HEK293 (cell line): ENCODE results near the gene INSRR.

Experiments
- CTCF ChIA-PET: fragments of 350-600 bp; formaldehyde crosslinking; extraction: SDS; loops from one replicate; lab custom pipeline; 2021; ENCODE audit warnings: antibody characterized with exemption; lab: Yijun Ruan, JAX
- POLR2A ChIA-PET: fragments of 300-600 bp; formaldehyde crosslinking; extraction: SDS; loops from one replicate; lab custom pipeline; 2020; ENCODE audit warnings: antibody characterized with exemption, inconsistent platforms; lab: Yijun Ruan, JAX
- H3K27ac ChIP-seq: fragments of 200-500 bp; sonication (Bioruptor generic); 2 replicates; pipeline ENCODE4 v1.5.1; 2014; ENCODE audit warnings: low read depth, low read length, control low read depth, inconsistent platforms; ENCODE audit errors: extremely low read depth
- H3K36me3 ChIP-seq, 2 experiments: fragments of 200-500 bp in 1 of 2; sonication (Bioruptor generic) in 1 of 2; 1 replicate in 1 of 2; 2 replicates in 1 of 2; pipeline ENCODE4 v1.5.1; 2014 to 2017; ENCODE audit warnings: inconsistent platforms in 2 of 2, low read length in 2 of 2; ENCODE audit not compliant: control insufficient read depth in 2 of 2, insufficient read depth in 1 of 2
- H3K4me1 ChIP-seq: fragments of 200-500 bp; sonication (Bioruptor generic); 2 replicates; pipeline ENCODE4 v1.5.1; 2014; ENCODE audit warnings: mild to moderate bottlenecking, low read length, inconsistent platforms; ENCODE audit not compliant: control insufficient read depth, insufficient read depth
- H3K4me3 ChIP-seq: 2 replicates; pipeline ENCODE4 v1.5.1; 2011; ENCODE audit warnings: low read depth, mild to moderate bottlenecking, control low read depth, low read length, moderate library complexity
- H3K9me3 ChIP-seq: fragments of 200-500 bp; sonication (Bioruptor generic); 2 replicates; pipeline ENCODE4 v1.5.1; 2014; ENCODE audit warnings: low read depth, low read length, inconsistent platforms; ENCODE audit not compliant: control insufficient read depth, insufficient read depth
- ELK4 ChIP-seq: IDR thresholded peaks from 2 replicates; pipeline ENCODE4 v1.6.1; 2011; ENCODE audit warnings: mild to moderate bottlenecking, low read depth, low read length, borderline replicate concordance
- GLIS2 ChIP-seq: fragments of 450-650 bp; formaldehyde crosslinking; IDR thresholded peaks from 2 replicates; pipeline ENCODE4 v1.5.1; 2016; ENCODE audit warnings: missing biosample characterization, missing genetic modification characterization
- HOXD13 ChIP-seq: sonication (generic); formaldehyde crosslinking; IDR thresholded peaks from 2 replicates; pipeline ENCODE4 v1.8.0; 2022; ENCODE audit warnings: missing genetic modification reagents, borderline replicate concordance
- KLF1 ChIP-seq: fragments of 450-650 bp; formaldehyde crosslinking; IDR thresholded peaks from 2 replicates; pipeline ENCODE4 v1.5.1; 2016; ENCODE audit warnings: missing biosample characterization, missing genetic modification characterization
- KLF16 ChIP-seq: fragments of 450-650 bp; formaldehyde crosslinking; IDR thresholded peaks from 2 replicates; pipeline ENCODE4 v1.5.1; 2017; ENCODE audit warnings: missing biosample characterization, missing genetic modification characterization
- MYNN ChIP-seq: fragments of 450-650 bp; formaldehyde crosslinking; IDR thresholded peaks from 2 replicates; pipeline ENCODE4 v1.5.1; 2016; ENCODE audit warnings: missing biosample characterization, missing genetic modification characterization, borderline replicate concordance
- PRDM10 ChIP-seq: fragments of 450-650 bp; formaldehyde crosslinking; IDR thresholded peaks from 2 replicates; pipeline ENCODE4 v1.5.1; 2016; ENCODE audit warnings: missing biosample characterization, missing genetic modification characterization
- SETDB1 ChIP-seq: IDR thresholded peaks from one replicate; pipeline ENCODE4 v1.6.1; 2017; ENCODE audit warnings: mild to moderate bottlenecking, low read length, moderate library complexity, mixed read lengths; ENCODE audit not compliant: insufficient read length
- ZBTB8A ChIP-seq: fragments of 450-650 bp; formaldehyde crosslinking; IDR thresholded peaks from 2 replicates; pipeline ENCODE4 v1.5.1; 2016; ENCODE audit warnings: missing biosample characterization, missing genetic modification characterization
- ZFP41 ChIP-seq: fragments of 450-650 bp; formaldehyde crosslinking; IDR thresholded peaks from 2 replicates; pipeline ENCODE4 v1.5.1; 2016; ENCODE audit warnings: missing biosample characterization, missing genetic modification characterization, borderline replicate concordance
- ZFP69B ChIP-seq: fragments of 450-650 bp; formaldehyde crosslinking; IDR thresholded peaks from 2 replicates; pipeline ENCODE4 v1.5.1; 2016; ENCODE audit warnings: missing biosample characterization, missing genetic modification characterization
- ZNF302 ChIP-seq: fragments of 450-650 bp; formaldehyde crosslinking; IDR thresholded peaks from 2 replicates; pipeline ENCODE4 v1.5.1; 2016; ENCODE audit warnings: missing biosample characterization, missing genetic modification characterization, low read depth
- ZNF514 ChIP-seq: fragments of 450-650 bp; formaldehyde crosslinking; IDR thresholded peaks from 2 replicates; pipeline ENCODE4 v1.5.1; 2016; ENCODE audit warnings: missing biosample characterization, missing genetic modification characterization
- ZNF571 ChIP-seq: fragments of 450-650 bp; formaldehyde crosslinking; IDR thresholded peaks from 2 replicates; pipeline ENCODE4 v1.5.0; 2017; ENCODE audit warnings: missing biosample characterization, missing genetic modification characterization
- ZNF621 ChIP-seq: fragments of 450-650 bp; formaldehyde crosslinking; IDR thresholded peaks from 2 replicates; pipeline ENCODE4 v1.5.1; 2017; ENCODE audit warnings: missing biosample characterization, missing genetic modification characterization
- ZNF776 ChIP-seq: fragments of 450-650 bp; formaldehyde crosslinking; IDR thresholded peaks from 2 replicates; pipeline ENCODE4 v1.5.0; 2017; ENCODE audit warnings: missing biosample characterization, missing genetic modification characterization, borderline replicate concordance
- ZNF791 ChIP-seq: fragments of 450-650 bp; formaldehyde crosslinking; IDR thresholded peaks from 2 replicates; pipeline ENCODE4 v1.5.1; 2016; ENCODE audit warnings: missing biosample characterization, missing genetic modification characterization
- TF ChIP-seq, protein P1 (sequence below): fragments of 450-650 bp; formaldehyde crosslinking; IDR thresholded peaks from 2 replicates; pipeline ENCODE4 v1.5.1; 2016; ENCODE audit warnings: missing biosample characterization, missing genetic modification characterization
- TF ChIP-seq, protein P2 (sequence below): fragments of 450-650 bp; formaldehyde crosslinking; conservative IDR thresholded peaks from 2 replicates; pipeline ENCODE4 v1.5.1; 2016; ENCODE audit warnings: low read depth, missing biosample characterization, missing genetic modification characterization

Gene INSRR

DNA sequence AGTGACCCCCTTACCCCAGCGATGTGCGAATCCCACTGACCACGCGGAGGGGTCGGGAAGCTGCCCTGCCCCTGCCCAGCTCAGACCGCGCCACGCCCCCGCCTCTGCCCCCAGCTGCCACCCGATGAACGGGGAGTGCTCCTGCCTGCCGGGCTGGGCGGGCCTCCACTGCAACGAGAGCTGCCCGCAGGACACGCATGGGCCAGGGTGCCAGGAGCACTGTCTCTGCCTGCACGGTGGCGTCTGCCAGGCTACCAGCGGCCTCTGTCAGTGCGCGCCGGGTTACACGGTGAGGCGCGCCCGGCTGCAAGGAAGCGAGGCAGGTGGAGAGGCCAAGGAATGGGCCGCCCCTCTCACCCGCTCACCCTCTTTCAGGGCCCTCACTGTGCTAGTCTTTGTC is 49.6 kb upstream of the INSRR start:
- no peak overlapping the region for H3K4me3 ChIP-seq

GRCh38 chr1:156906206-156906906 is 47.4 kb upstream of the INSRR start:
- Histone ChIP-seq H3K27ac (no peak overlapping the region), H3K4me3 (no peak overlapping the region), H3K9me3 (no peaks in the 10 kb centered on the region), H3K36me3 (no peaks in the 10 kb centered on the region), H3K4me1 (no peaks in the 10 kb centered on the region)
- TF ChIP-seq PRDM10 = no peak
- TF ChIP-seq ZFP69B (tag by site-specific recombination) = no peak
- no peak for TF ChIP-seq MYNN (tag by site-specific recombination)
- TF ChIP-seq ZFP41 (tag by site-specific recombination) = no peak
- no peak for TF ChIP-seq ZNF621 (tag by site-specific recombination)
- POLR2A ChIA-PET = no interaction called here
- CTCF ChIA-PET = interaction anchor here (0.6 kb wide), 1 partner anchor 14 kb away, joined by 3 read pairs; no protein-coding TSS in a partner anchor

More for the DNA sequence above, 49.6 kb upstream of the INSRR start:
- no peak for TF ChIP-seq ZNF791 (tag by site-specific recombination)
- Histone ChIP-seq H3K4me1 (no peaks in the 10 kb centered on the region), H3K27ac (no peak overlapping the region), H3K9me3 (no peaks in the 10 kb centered on the region), H3K36me3 (no peaks in the 10 kb centered on the region)
- ChIA-PET CTCF (interaction anchor here (1.7 kb wide), 1 partner anchor 166 kb away, joined by 5 read pairs; no protein-coding TSS in a partner anchor), POLR2A (no interaction called here)

- Histone ChIP-seq H3K36me3 (no peaks in the 10 kb centered on the region), H3K9me3 (no peaks in the 10 kb centered on the region), H3K4me3 (no peak overlapping the region), H3K4me1 (no peaks in the 10 kb centered on the region), H3K27ac (no peak overlapping the region)
- ChIA-PET CTCF (interaction anchor here (0.6 kb wide), 1 partner anchor 13 kb away, joined by 3 read pairs; no protein-coding TSS in a partner anchor), POLR2A (no interaction called here)
- TF ChIP-seq ZNF302 (tag by site-specific recombination) (no peak), KLF16 (tag by site-specific recombination) (no peak), HOXD13 (CRISPR knock-in tag) (no peak), GLIS2 (tag by site-specific recombination) (no peak), ZBTB8A (tag by site-specific recombination) (no peak), SETDB1 (no peak), KLF1 (tag by site-specific recombination) (no peak), ZNF571 (tag by site-specific recombination) (no peak), ZNF621 (tag by site-specific recombination) (no peak), ZNF514 (tag by site-specific recombination) (no peak), ZNF776 (tag by site-specific recombination) (no peak), ELK4 (no peak)
- TF ChIP-seq, protein P1, sequence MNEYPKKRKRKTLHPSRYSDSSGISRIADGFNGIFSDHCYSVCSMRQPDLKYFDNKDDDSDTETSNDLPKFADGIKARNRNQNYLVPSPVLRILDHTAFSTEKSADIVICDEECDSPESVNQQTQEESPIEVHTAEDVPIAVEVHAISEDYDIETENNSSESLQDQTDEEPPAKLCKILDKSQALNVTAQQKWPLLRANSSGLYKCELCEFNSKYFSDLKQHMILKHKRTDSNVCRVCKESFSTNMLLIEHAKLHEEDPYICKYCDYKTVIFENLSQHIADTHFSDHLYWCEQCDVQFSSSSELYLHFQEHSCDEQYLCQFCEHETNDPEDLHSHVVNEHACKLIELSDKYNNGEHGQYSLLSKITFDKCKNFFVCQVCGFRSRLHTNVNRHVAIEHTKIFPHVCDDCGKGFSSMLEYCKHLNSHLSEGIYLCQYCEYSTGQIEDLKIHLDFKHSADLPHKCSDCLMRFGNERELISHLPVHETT (tag by site-specific recombination) = no peak
- TF ChIP-seq, protein P2, sequence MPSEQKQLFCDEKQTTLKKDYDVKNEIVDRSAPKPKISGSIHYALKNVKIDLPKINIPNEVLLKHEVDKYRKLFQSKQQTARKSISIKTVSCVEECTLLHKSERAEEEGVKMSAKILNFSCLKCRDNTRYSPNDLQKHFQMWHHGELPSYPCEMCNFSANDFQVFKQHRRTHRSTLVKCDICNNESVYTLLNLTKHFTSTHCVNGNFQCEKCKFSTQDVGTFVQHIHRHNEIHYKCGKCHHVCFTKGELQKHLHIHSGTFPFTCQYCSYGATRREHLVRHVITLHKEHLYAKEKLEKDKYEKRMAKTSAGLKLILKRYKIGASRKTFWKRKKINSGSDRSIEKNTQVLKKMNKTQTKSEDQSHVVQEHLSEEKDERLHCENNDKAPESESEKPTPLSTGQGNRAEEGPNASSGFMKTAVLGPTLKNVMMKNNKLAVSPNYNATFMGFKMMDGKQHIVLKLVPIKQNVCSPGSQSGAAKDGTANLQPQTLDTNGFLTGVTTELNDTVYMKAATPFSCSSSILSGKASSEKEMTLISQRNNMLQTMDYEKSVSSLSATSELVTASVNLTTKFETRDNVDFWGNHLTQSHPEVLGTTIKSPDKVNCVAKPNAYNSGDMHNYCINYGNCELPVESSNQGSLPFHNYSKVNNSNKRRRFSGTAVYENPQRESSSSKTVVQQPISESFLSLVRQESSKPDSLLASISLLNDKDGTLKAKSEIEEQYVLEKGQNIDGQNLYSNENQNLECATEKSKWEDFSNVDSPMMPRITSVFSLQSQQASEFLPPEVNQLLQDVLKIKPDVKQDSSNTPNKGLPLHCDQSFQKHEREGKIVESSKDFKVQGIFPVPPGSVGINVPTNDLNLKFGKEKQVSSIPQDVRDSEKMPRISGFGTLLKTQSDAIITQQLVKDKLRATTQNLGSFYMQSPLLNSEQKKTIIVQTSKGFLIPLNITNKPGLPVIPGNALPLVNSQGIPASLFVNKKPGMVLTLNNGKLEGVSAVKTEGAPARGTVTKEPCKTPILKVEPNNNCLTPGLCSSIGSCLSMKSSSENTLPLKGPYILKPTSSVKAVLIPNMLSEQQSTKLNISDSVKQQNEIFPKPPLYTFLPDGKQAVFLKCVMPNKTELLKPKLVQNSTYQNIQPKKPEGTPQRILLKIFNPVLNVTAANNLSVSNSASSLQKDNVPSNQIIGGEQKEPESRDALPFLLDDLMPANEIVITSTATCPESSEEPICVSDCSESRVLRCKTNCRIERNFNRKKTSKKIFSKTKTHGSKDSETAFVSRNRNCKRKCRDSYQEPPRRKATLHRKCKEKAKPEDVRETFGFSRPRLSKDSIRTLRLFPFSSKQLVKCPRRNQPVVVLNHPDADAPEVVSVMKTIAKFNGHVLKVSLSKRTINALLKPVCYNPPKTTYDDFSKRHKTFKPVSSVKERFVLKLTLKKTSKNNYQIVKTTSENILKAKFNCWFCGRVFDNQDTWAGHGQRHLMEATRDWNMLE (tag by site-specific recombination) = no peak
Measured at GRCh38 chr1:156905651-156906050, 46.7 kb upstream of the INSRR start.
